Hippocampal formation (tissue), 2 donors: ENCODE measurements around the gene ATXN7L1.
"Not testable (repeated sequence)": the region's sequence is repeated elsewhere in the genome, so short reads cannot be mapped to it uniquely, and the experiment has no call there.

Experiments
- DNase-seq, 2 donors: peaks; one replicate each; lab custom pipeline; 2025; lab: John Stamatoyannopoulos, UW

Gene ATXN7L1

GRCh38 chr7:105802604-105803428 is 73.6 kb downstream of the ATXN7L1 start:
- no peak for DNase-seq

- DNase-seq: no peak
Observed at GRCh38 chr7:105800849-105801534, 75.4 kb downstream of the ATXN7L1 start.

- no peak for DNase-seq
Observed at GRCh38 chr7:105800442-105800841, 76.0 kb downstream of the ATXN7L1 start.

GRCh38 chr7:105799677-105800076 is 76.7 kb downstream of the ATXN7L1 start:
- DNase-seq: no peak

- DNase-seq: no peak
Observed at GRCh38 chr7:105799006-105799405, 77.4 kb downstream of the ATXN7L1 start.

- DNase-seq: no peak
Observed at GRCh38 chr7:105797652-105798051, 78.7 kb downstream of the ATXN7L1 start.

GRCh38 chr7:105796365-105796764 is 80.0 kb downstream of the ATXN7L1 start:
- DNase-seq: no peak

GRCh38 chr7:105794741-105795729 is 81.4 kb downstream of the ATXN7L1 start:
- no peak for DNase-seq

GRCh38 chr7:105792488-105793370 is 83.7 kb downstream of the ATXN7L1 start:
- DNase-seq: no peak

GRCh38 chr7:105791926-105792325 is 84.5 kb downstream of the ATXN7L1 start:
- no peak for DNase-seq

- DNase-seq: no peak
Observed at GRCh38 chr7:105790996-105791395, 85.4 kb downstream of the ATXN7L1 start.

- DNase-seq: not testable (repeated sequence)
Observed at GRCh38 chr7:105790452-105790851, 85.9 kb downstream of the ATXN7L1 start.

- no peak for DNase-seq
Observed at GRCh38 chr7:105788816-105789349, 87.5 kb downstream of the ATXN7L1 start.

GRCh38 chr7:105788356-105788755 is 88.0 kb downstream of the ATXN7L1 start:
- no peak for DNase-seq

- DNase-seq: no peak
Observed at GRCh38 chr7:105787793-105788192, 88.6 kb downstream of the ATXN7L1 start.

- DNase-seq: no peak
Observed at GRCh38 chr7:105786520-105787470, 89.6 kb downstream of the ATXN7L1 start.

GRCh38 chr7:105782391-105783042 is 93.9 kb downstream of the ATXN7L1 start:
- DNase-seq: no peak

- no peak for DNase-seq
Observed at GRCh38 chr7:105779856-105780780, 96.3 kb downstream of the ATXN7L1 start.
